HG02870 (cell line): ENCODE results near the gene ITIH4.

Experiments used
- ATAC-seq: cut with Tn5 transposase; IDR thresholded peaks from one replicate; pipeline ENCODE4 v1.9.1; 2021; ENCODE audit warnings: mild to moderate bottlenecking, moderate library complexity; ENCODE audit not compliant: unreplicated experiment

Gene ITIH4

GRCh38 chr3:52771702-52772101 lies 58.8 kb downstream of the ITIH4 start:
- ATAC-seq = no peak

- no peak for ATAC-seq
Measured at GRCh38 chr3:52771334-52771681, 59.2 kb downstream of the ITIH4 start.

GRCh38 chr3:52770496-52771333 lies 59.8 kb downstream of the ITIH4 start, which contains the start of gene NEK4:
NEK4 (minus strand) TSS chr3:52770940; CDS start chr3:52770746, 194 bp downstream.
- peak; percentile 90 for ATAC-seq

- ATAC-seq = no peak
Measured at GRCh38 chr3:52769786-52770455, 60.6 kb downstream of the ITIH4 start.

GRCh38 chr3:52763466-52763865 lies 67.0 kb downstream of the ITIH4 start:
- no peak for ATAC-seq
